NT2/D1 (cell line): ENCODE measurements around the gene KIF6.

Source experiments
- SUZ12 ChIP-seq: IDR thresholded peaks from 2 replicates; pipeline ENCODE4 v1.6.1; 2011; ENCODE audit not compliant: insufficient read length, insufficient read depth; ENCODE audit errors: extremely low read depth
- YY1 ChIP-seq: IDR thresholded peaks from 2 replicates; pipeline ENCODE4 v1.6.1; 2011; ENCODE audit not compliant: insufficient read length, insufficient read depth
- ZNF274 ChIP-seq: IDR thresholded peaks from 2 replicates; pipeline ENCODE4 v1.6.1; 2011; ENCODE audit warnings: mild to moderate bottlenecking, low read depth, low read length

DNA sequence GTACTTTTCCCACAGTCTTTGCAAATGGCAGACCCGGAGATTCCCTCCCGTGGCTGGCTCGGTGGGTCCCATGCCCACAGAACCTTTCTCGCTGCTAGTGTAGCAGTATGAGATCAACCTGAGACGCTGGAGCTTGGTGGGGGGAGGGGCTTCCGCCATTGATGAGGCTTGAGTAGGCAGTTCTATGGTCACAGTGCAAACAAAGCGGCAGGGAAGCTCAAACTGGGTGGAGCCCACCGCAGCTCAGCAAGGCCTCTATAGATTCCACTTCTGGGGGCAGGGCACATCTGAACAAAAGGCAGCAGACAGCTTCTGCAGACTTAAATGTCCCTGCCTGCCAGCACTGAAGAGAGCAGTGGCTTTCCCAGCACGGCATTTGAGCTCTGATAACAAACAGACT lies 216.7 kb downstream of the KIF6 start:
- TF ChIP-seq ZNF274 (no peak), YY1 (peak; percentile 16), SUZ12 (no peak)
